Suprapubic skin (tissue), 2 donors: ENCODE measurements around the gene NTM.

Experiments
- EP300 ChIP-seq: sonication (generic); formaldehyde crosslinking; IDR thresholded peaks from one replicate; pipeline ENCODE4 v1.6.1; 2017; ENCODE audit warnings: antibody characterized with exemption
- POLR2A ChIP-seq, 2 donors: fragments of 450-650 bp; IDR thresholded peaks; one replicate each; pipeline ENCODE4 v1.6.1; 2017; ENCODE audit warnings: antibody characterized with exemption in 2 of 2, mild to moderate bottlenecking in 2 of 2, moderate library complexity in 2 of 2

DNA sequence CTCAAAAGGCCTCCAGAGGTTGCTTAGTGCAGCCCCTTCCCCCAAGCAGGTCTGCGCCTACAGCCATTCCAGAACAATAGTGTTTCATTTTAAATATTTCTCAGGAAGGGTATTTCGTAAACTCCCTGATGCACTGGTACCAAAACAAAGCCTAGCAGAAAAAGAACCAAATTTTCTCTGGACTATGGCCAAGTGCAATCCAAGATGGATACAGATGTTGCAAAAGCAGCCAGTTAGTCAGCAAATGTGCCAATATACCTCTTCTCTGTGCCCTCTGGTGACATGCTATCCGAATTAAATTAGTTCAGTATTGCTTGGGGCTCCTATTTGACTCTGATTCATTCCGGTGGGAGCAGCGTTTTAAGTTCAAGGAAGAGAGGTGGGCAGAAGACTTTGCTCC, 247.8 kb downstream of the NTM start:
- TF ChIP-seq POLR2A (IDR thresholded peaks at IDR 0.05) (no peak), EP300 (no peak)
